PC-9 (cell line): ENCODE results near the gene LZTFL1.

Source experiments
- EZH2 ChIP-seq: fragments of 200-600 bp; sonication (generic); IDR thresholded peaks from 2 replicates; pipeline ENCODE4 v1.8.0; 2017; ENCODE audit warnings: antibody characterized with exemption, low read depth
- TF ChIP-seq, protein P1 (sequence below): fragments of 200-600 bp; sonication (generic); conservative IDR thresholded peaks from 2 replicates; pipeline ENCODE4 v1.6.1; 2017; ENCODE audit warnings: mixed run types, antibody characterized with exemption, mild to moderate bottlenecking, moderate library complexity

DNA sequence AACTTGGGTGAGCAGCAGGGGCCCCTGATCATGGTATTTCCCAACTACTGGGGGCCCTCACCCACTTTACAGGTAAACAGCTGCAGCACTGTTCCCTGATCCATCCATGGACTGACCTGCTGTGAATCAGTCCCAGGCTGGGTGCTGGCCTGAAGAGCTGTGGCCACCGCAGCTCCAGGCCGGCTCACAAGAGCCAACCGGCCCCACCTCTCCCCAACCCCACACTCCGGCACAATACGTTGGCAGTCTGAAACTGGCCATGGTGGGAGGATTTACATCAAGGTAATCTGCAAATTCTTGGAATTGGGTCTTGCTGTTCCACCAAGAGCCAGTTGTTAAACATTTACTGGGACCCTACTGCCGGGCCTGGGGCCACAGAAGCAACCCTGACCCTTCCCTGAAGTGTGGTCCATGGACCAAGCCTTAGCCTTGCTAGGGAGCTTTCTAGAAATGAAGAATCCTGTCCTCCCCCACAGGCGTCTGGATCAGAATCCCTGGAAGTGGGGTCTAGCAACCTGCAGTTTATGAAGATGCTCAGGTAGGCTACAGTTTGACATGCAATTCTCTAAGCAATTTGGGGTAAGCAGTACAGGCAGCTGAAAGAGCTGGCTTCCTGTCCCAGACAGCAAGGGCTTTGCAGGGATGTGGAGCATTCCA, 49.3 kb downstream of the LZTFL1 start:
- no peak for TF ChIP-seq EZH2
- TF ChIP-seq, protein P1, sequence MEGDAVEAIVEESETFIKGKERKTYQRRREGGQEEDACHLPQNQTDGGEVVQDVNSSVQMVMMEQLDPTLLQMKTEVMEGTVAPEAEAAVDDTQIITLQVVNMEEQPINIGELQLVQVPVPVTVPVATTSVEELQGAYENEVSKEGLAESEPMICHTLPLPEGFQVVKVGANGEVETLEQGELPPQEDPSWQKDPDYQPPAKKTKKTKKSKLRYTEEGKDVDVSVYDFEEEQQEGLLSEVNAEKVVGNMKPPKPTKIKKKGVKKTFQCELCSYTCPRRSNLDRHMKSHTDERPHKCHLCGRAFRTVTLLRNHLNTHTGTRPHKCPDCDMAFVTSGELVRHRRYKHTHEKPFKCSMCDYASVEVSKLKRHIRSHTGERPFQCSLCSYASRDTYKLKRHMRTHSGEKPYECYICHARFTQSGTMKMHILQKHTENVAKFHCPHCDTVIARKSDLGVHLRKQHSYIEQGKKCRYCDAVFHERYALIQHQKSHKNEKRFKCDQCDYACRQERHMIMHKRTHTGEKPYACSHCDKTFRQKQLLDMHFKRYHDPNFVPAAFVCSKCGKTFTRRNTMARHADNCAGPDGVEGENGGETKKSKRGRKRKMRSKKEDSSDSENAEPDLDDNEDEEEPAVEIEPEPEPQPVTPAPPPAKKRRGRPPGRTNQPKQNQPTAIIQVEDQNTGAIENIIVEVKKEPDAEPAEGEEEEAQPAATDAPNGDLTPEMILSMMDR: no peak
